Endothelial cell of umbilical vein (primary cell): ENCODE measurements around the gene PMFBP1. TPM values are rescaled to one million over a fixed set of nuclear protein-coding genes. Genes with fewer than 3 reads are reported as not detected.
"Not testable (repeated sequence)": the region's sequence is repeated elsewhere in the genome, so short reads cannot be mapped to it uniquely, and the experiment has no call there.

Experiments used
- BruUV-seq: library from RNA; stranded (reverse); fragments of 400-500 nt; replicated peaks from 2 replicates; lab custom pipeline; 2021; lab: Mats Ljungman, UMichigan
- CTCF ChIA-PET: fragments of 300-600, 350-600 bp; sonication (Branson Sonifier 250); formaldehyde crosslinking; loops from one replicate; lab custom pipeline; 2021; ENCODE audit warnings: antibody characterized with exemption, inconsistent platforms; lab: Charles Lee
- POLR2A ChIA-PET: fragments of 300-600, 350-600 bp; sonication (Branson Sonifier 250); formaldehyde crosslinking; loops from one replicate; lab custom pipeline; 2021; ENCODE audit warnings: antibody characterized with exemption, inconsistent platforms; lab: Charles Lee
- DNase-seq: peaks from one replicate; pipeline ENCODE4 v3.0.0-alpha.2; 2011; ENCODE audit warnings: low read depth, low spot score
- FAIRE-seq: peaks from 2 replicates; lab custom pipeline; 2011; peaks lifted over from hg19 to GRCh38; lab: Jason Lieb, UNC
- H2AFZ ChIP-seq: 2 replicates; pipeline ENCODE4 v1.6.0; 2012; ENCODE audit warnings: low read depth, low read length, control low read depth, inconsistent platforms
- H3K27ac ChIP-seq: 2 replicates; pipeline ENCODE4 v1.5.1; 2011; ENCODE audit warnings: low read depth, mild to moderate bottlenecking, control low read depth, low read length, moderate library complexity; ENCODE audit not compliant: insufficient read depth
- H3K27me3 ChIP-seq, 2 experiments: 2 replicates each; pipeline versions ENCODE4 v1.6.0 to v1.6.1; 2011; ENCODE audit warnings: low read length in 2 of 2, mixed read lengths in 1 of 2; ENCODE audit not compliant: control insufficient read depth in 2 of 2, insufficient read depth in 2 of 2
- H3K36me3 ChIP-seq, 2 experiments: 2 replicates in 1 of 2; 3 replicates in 1 of 2; pipeline ENCODE4 v1.5.1; 2011; ENCODE audit warnings: low read length in 2 of 2, mild to moderate bottlenecking in 1 of 2, moderate library complexity in 1 of 2; ENCODE audit not compliant: control insufficient read depth in 2 of 2, insufficient read depth in 2 of 2; ENCODE audit errors: extremely low read depth in 1 of 2
- H3K4me1 ChIP-seq: 3 replicates; pipeline ENCODE4 v1.5.1; 2011; ENCODE audit warnings: mild to moderate bottlenecking, low read length; ENCODE audit not compliant: control insufficient read depth, insufficient read depth; ENCODE audit errors: extremely low read depth
- H3K4me2 ChIP-seq: 2 replicates; pipeline ENCODE4 v1.6.1; 2011; ENCODE audit warnings: low read length, control low read depth, mixed read lengths; ENCODE audit not compliant: insufficient read depth
- H3K4me3 ChIP-seq, 3 experiments: fragments of 200-600 bp in 1 of 3; sonication (generic), shearing (Covaris generic) in 1 of 3; replicated peaks in 1 of 3; 2 replicates each; pipeline ENCODE4 v1.5.1; 2011 to 2016; ENCODE audit warnings: control low read depth in 3 of 3, low read length in 3 of 3, mild to moderate bottlenecking in 2 of 3, inconsistent platforms in 1 of 3, low read depth in 1 of 3, moderate library complexity in 1 of 3; ENCODE audit not compliant: insufficient read depth in 1 of 3
- H3K79me2 ChIP-seq: 2 replicates; pipeline ENCODE4 v1.6.0; 2012; ENCODE audit warnings: low read length, inconsistent platforms; ENCODE audit not compliant: control insufficient read depth, insufficient read depth
- H3K9ac ChIP-seq: replicated peaks from 2 replicates; pipeline ENCODE3; 2011; ENCODE audit warnings: low read length, control low read depth; ENCODE audit not compliant: insufficient read depth; ENCODE audit errors: extremely low read depth
- H3K9me1 ChIP-seq: replicated peaks from 3 replicates; pipeline ENCODE4 v1.6.0; 2011; ENCODE audit warnings: mild to moderate bottlenecking, low read length; ENCODE audit not compliant: control insufficient read depth, insufficient read depth; ENCODE audit errors: extremely low read depth
- H3K9me3 ChIP-seq: replicated peaks from 2 replicates; pipeline ENCODE4 v1.5.1; 2012; ENCODE audit warnings: low read length, inconsistent platforms; ENCODE audit not compliant: control insufficient read depth, insufficient read depth
- H4K20me1 ChIP-seq: replicated peaks from 2 replicates; pipeline ENCODE3; 2011; ENCODE audit warnings: mild to moderate bottlenecking, low read length; ENCODE audit not compliant: control insufficient read depth, insufficient read depth; ENCODE audit errors: extremely low read depth
- EZH2 ChIP-seq: IDR thresholded peaks from 2 replicates; pipeline ENCODE4 v1.6.1; 2012; ENCODE audit warnings: borderline replicate concordance, low read depth, mild to moderate bottlenecking, moderate library complexity, low read length, inconsistent platforms; ENCODE audit not compliant: severe bottlenecking
- FOS ChIP-seq: IDR thresholded peaks from 2 replicates; pipeline ENCODE4 v1.6.1; 2011; ENCODE audit warnings: mild to moderate bottlenecking, low read length, moderate library complexity, borderline replicate concordance; ENCODE audit not compliant: insufficient read depth
- GATA2 ChIP-seq: IDR thresholded peaks from 2 replicates; pipeline ENCODE4 v1.7.0; 2011; ENCODE audit warnings: low read depth, mild to moderate bottlenecking, moderate library complexity, mixed read lengths, low read length; ENCODE audit not compliant: insufficient read length, insufficient read depth
- JUN ChIP-seq: IDR thresholded peaks from 2 replicates; pipeline ENCODE4 v1.6.1; 2011; ENCODE audit warnings: borderline replicate concordance, low read depth; ENCODE audit not compliant: insufficient read length, insufficient read depth
- MYC ChIP-seq: IDR thresholded peaks from one replicate; pipeline ENCODE4 v1.6.1; 2011; ENCODE audit warnings: mild to moderate bottlenecking, low read depth, low read length
- POLR2A ChIP-seq: IDR thresholded peaks from 2 replicates; pipeline ENCODE4 v1.6.1; 2012; ENCODE audit warnings: low read depth, mild to moderate bottlenecking, control low read depth, low read length
- POLR2AphosphoS5 ChIP-seq: IDR thresholded peaks from 2 replicates; pipeline ENCODE4 v1.6.1; 2012; ENCODE audit warnings: low read depth, mild to moderate bottlenecking, control low read depth, low read length, moderate library complexity; ENCODE audit not compliant: insufficient read depth
- dilution Hi-C: fragments of 300-500 bp; cut with MboI; formaldehyde crosslinking; loops from one replicate; pipeline ENCODE4 v1.15.0; 2019; ENCODE audit warnings: low sequenced_read_pairs; ENCODE audit not compliant: extremely low pct_ligation_motif_present
- intact Hi-C: fragments of 100-400 bp; cut with micrococcal nuclease; formaldehyde crosslinking; loops from one replicate; pipeline ENCODE4 v1.10.0; 2022
- polyA plus RNA-seq, 4 experiments: library from polyadenylated mRNA; depleted of rRNA in 3 of 4; stranded (reverse) in 3 of 4; unstranded in 1 of 4; fragments of >200 nt; gene quantifications; 2 replicates each; pipeline versions ENCODE4 v1.2.1 to v1.2.3, GENCODE V29; 2011 to 2012; ENCODE audit warnings: missing spikeins in 1 of 4
- total RNA-seq: library from RNA; stranded (reverse); gene quantifications from 2 replicates; pipeline ENCODE4 v1.2.3, GENCODE V29; 2021
- TF ChIP-seq, protein P1 (sequence below): IDR thresholded peaks from 2 replicates; pipeline ENCODE4 v1.6.1; 2011; ENCODE audit not compliant: insufficient read depth, insufficient read length
- TF ChIP-seq, protein P2 (sequence below), 2 donors: IDR thresholded peaks; 1 replicate in 1 of 2; 2 replicates in 1 of 2; pipeline ENCODE4 v1.5.1; 2011; ENCODE audit warnings: low read length in 2 of 2, mild to moderate bottlenecking in 2 of 2, moderate library complexity in 2 of 2, control low read depth in 1 of 2, inconsistent platforms in 1 of 2, low read depth in 1 of 2; ENCODE audit not compliant: insufficient read depth in 1 of 2; ENCODE audit errors: extremely low read depth in 1 of 2

PMFBP1 gene
- total and polyA plus RNA-seq, 2 donors (not counting 3 experiments of a cell fraction or from before 2014, with no cell fraction given): 0.12 to 0.42 TPM

DNA sequence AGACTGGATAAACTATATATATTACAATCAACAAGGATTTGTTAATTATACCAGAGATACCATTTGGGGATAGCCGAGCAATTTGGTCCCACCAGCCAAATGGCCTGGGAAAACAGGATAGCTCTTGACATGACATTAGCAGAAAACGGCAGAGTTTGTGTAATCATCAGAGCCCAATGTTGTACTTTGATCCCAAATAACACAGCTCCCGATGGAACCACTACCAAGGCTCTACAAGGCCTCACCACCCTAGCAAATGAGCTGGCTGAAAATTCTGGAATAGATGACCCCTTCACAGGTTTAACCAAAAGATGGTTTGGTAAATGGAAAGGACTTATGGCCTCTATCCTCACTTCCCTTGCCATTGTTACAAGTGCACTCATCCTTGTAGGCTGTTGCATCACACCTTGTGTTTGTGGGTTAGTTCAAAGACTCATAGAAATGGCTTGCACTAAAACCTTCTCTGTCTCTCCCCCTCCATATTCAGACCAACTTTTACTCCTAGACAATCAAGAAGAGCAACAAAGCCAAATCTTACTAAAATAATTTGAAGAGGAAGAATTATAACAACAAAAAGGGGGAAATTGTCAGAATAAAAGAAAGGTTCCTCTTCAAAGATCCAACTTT, 88.1 kb downstream of the PMFBP1 start:
- ChIA-PET CTCF (interaction anchor here (1.6 to 1.8 kb wide), 2 partner anchors 10 to 17 kb away, joined by 4 to 5 read pairs; partner anchors contain the start of genes DHX38 and TXNL4B), POLR2A (no interaction called here)
- peaks cover 6 to 10% of the 10 kb centered on the region in 2 experiments for H3K36me3 ChIP-seq
- dilution Hi-C loops: no loop called here
- FAIRE-seq (no peak), DNase-seq (no peak)
- TF ChIP-seq, protein P1, sequence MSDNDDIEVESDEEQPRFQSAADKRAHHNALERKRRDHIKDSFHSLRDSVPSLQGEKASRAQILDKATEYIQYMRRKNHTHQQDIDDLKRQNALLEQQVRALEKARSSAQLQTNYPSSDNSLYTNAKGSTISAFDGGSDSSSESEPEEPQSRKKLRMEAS: no peak
- no peak for TF ChIP-seq POLR2A
- TF ChIP-seq JUN: no peak
- no peak for TF ChIP-seq FOS
- no peak for TF ChIP-seq MYC
- TF ChIP-seq, protein P2, sequence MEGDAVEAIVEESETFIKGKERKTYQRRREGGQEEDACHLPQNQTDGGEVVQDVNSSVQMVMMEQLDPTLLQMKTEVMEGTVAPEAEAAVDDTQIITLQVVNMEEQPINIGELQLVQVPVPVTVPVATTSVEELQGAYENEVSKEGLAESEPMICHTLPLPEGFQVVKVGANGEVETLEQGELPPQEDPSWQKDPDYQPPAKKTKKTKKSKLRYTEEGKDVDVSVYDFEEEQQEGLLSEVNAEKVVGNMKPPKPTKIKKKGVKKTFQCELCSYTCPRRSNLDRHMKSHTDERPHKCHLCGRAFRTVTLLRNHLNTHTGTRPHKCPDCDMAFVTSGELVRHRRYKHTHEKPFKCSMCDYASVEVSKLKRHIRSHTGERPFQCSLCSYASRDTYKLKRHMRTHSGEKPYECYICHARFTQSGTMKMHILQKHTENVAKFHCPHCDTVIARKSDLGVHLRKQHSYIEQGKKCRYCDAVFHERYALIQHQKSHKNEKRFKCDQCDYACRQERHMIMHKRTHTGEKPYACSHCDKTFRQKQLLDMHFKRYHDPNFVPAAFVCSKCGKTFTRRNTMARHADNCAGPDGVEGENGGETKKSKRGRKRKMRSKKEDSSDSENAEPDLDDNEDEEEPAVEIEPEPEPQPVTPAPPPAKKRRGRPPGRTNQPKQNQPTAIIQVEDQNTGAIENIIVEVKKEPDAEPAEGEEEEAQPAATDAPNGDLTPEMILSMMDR (IDR thresholded peaks at IDR 0.05; ENCODE audit: extremely low read depth in 1 of 2, insufficient read depth in 1 of 2, low read depth in 1 of 2, low read length in 2 of 2): no peak
- no peak for TF ChIP-seq GATA2
- no peak for TF ChIP-seq EZH2
- TF ChIP-seq POLR2AphosphoS5: no peak
- no peaks in the 10 kb centered on the region for H3K9me1 ChIP-seq
- no peaks in the 10 kb centered on the region for H3K79me2 ChIP-seq
- H3K4me3 ChIP-seq: no peak overlapping the region
- no peaks in the 10 kb centered on the region for H3K27me3 ChIP-seq
- H3K4me2 ChIP-seq: no peak overlapping the region
- H4K20me1 ChIP-seq: no peaks in the 10 kb centered on the region
- H2AFZ ChIP-seq: no peak overlapping the region
- intact Hi-C loops: no loop called here
- no peak overlapping the region for H3K27ac ChIP-seq
- H3K9ac ChIP-seq: no peak overlapping the region
- no peaks in the 10 kb centered on the region for H3K9me3 ChIP-seq
- no TSS peak for BruUV-seq
- no peaks in the 10 kb centered on the region for H3K4me1 ChIP-seq

DNA sequence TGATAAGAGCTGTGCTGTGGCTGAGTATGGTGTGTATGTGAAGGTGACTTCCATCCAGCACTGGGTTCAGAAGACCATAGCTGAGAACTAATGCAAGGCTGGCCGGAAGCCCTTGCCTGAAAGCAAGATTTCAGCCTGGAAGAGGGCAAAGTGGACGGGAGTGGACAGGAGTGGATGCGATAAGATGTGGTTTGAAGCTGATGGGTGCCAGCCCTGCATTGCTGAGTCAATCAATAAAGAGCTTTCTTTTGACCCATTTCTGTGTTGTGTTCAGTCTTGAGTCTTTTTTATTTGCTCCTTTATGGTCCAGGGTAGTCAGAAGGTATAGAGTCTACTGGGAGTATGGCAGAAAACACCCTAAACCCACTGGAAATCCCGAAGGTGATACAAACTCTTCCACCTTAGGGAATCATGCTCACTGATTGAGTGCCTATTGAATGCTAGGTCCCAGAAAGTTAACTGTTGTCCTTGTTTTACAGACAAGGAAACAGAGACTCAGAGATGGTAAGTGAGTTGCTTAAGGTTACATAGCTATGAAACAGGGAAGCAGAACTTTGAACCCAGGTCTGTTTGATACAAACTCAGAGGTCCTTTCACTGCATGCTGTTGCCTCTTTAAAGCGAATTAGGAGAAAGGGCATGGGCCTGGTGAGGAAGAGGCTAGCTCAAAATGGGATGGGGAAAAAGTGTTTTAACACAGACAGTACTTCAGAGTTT, 94.8 kb downstream of the PMFBP1 start:
- FAIRE-seq, H3K36me3 ChIP-seq, H3K27me3 ChIP-seq, dilution Hi-C loops, H2AFZ ChIP-seq, H3K9me1 ChIP-seq, H3K27ac ChIP-seq, DNase-seq, H3K4me2 ChIP-seq, H3K9me3 ChIP-seq, H3K4me1 ChIP-seq, H3K9ac ChIP-seq, H3K4me3 ChIP-seq, H4K20me1 ChIP-seq, H3K79me2 ChIP-seq, intact Hi-C loops, BruUV-seq: not testable (repeated sequence)
- ChIA-PET CTCF (interaction anchor here (1.5 to 1.7 kb wide), 2 partner anchors 10 kb away, joined by 3 to 4 read pairs; no protein-coding TSS in a partner anchor), POLR2A (interaction anchor here (0.6 kb wide), 1 partner anchor 268 kb away, joined by 5 read pairs; no protein-coding TSS in a partner anchor)
